ENCODE data around the gene MS4A6E. TPM values are rescaled to one million over a fixed set of nuclear protein-coding genes. Genes with fewer than 3 reads are reported as not detected.
A peak's percentile ranks its signal among the peaks of the same experiment; 100 is the strongest.

MS4A6E gene
- total and polyA plus RNA-seq, 2 donors (not counting 1 experiment from before 2014, with no cell fraction given): not detected

DNA sequence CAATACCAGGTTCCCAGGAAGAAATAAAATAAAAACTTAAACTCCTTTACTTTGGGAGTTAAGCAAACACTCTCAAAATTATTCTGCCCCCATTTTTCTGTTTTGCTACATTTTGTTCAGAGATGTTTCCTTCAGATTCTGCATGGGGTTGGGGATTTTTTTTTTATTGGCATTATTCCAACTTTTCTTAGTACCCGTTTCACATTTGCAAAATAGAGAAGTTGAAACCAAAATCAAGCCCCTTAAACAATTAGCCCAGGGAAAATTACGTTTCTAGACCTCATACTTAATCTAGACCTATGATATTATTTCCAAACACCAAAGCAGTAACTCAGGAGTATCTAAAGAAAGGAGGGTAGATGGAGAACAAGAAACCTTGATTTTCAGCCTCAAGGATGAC is 30.7 kb downstream of the MS4A6E start:
- intact Hi-C loops (cut with micrococcal nuclease): no loop called here
- no CpG with 5 or more reads among the region's 2 CpGs for WGBS (ENCODE audit: insufficient coverage)
- DNase-seq: peak; percentile 82

DNA sequence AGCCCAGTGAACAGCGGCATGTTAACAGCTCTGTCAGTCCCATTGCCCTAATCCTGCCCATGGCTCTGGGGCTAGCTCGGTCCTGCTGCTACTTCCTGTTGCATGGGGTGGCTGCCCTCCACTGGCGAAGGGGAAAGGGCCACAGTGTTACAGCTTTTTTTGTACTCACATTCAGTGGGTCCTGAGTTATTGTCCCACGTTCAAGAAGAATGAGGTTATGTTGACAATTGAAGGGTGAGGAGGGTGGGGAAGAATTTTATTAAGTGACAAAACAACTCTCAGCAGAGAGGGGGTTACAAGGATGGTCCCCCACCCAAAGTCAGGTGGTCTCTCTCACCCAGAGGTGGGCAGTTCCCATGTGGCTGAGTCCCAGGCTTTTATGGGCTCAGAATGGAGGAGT is 33.6 kb downstream of the MS4A6E start:
- H3K4me1 Mint-ChIP-seq: peaks cover 66% of the 10 kb centered on the region
- CTCF ChIA-PET: interaction anchor here (0.6 to 1.9 kb wide), 7 partner anchors 11 to 127 kb away, joined by 3 to 7 read pairs (median 4); no protein-coding TSS in a partner anchor
- Histone ChIP-seq H3K27me3 (replicated peaks in 1 of 4; ENCODE audit: control extremely low read depth in 1 of 4, control insufficient read depth in 3 of 4, insufficient read depth in 4 of 4, low read length in 3 of 4) (no peaks in the 10 kb centered on the region), H3K36me3 (replicated peaks in 1 of 2; ENCODE audit: control extremely low read depth in 1 of 2, control insufficient read depth in 1 of 2, extremely low read depth in 1 of 2, insufficient read depth in 2 of 2, low read length in 1 of 2) (no peaks in the 10 kb centered on the region), H3K4me3 (ENCODE audit: control extremely low read depth in 1 of 5, extremely low read depth in 1 of 5, insufficient read depth in 1 of 5, low read depth in 2 of 5, low read length in 4 of 5) (no peak overlapping the region), H4K20me1 (ENCODE audit: control insufficient read depth, insufficient read depth, low read length, poor library complexity, severe bottlenecking) (no peaks in the 10 kb centered on the region), H3K4me1 (ENCODE audit: control insufficient read depth in 2 of 2, insufficient read depth in 2 of 2, low read length in 2 of 2) (peaks cover 56 to 61% of the 10 kb centered on the region in 2 donors), H3K27ac (ENCODE audit: low read length in 2 of 2) (no peak overlapping the region), H3K79me2 (ENCODE audit: control insufficient read depth, insufficient read depth, low read length) (peaks cover 48% of the 10 kb centered on the region), H2AFZ (ENCODE audit: insufficient read depth, low read depth, low read length, poor library complexity, severe bottlenecking) (no peak overlapping the region), H3K9ac (ENCODE audit: low read length) (no peak overlapping the region), H3K9me3 (ENCODE audit: control extremely low read depth in 1 of 3, control insufficient read depth in 2 of 3, insufficient read depth in 1 of 3, low read length in 2 of 3) (peaks cover 2 to 24% (median 17%) of the 10 kb centered on the region in 3 donors), H3K4me2 (replicated peaks; ENCODE audit: low read depth, low read length, poor library complexity, severe bottlenecking) (no peak overlapping the region)
- peaks cover 4% of the 10 kb centered on the region for H3K9me3 Mint-ChIP-seq (ENCODE audit: insufficient read depth)
- intact Hi-C loops (cut with micrococcal nuclease): no loop called here
- H3K27me3 Mint-ChIP-seq: no peaks in the 10 kb centered on the region
- peak; percentile 40 for DNase-seq
- POLR2A ChIA-PET: no interaction called here
- 100% methylated on average over 3 of the region's 4 CpGs for WGBS (ENCODE audit: insufficient coverage)
- H3K27ac Mint-ChIP-seq: no peak overlapping the region
- ATAC-seq (ENCODE audit: low read depth): no peak
- TF ChIP-seq, protein P1, sequence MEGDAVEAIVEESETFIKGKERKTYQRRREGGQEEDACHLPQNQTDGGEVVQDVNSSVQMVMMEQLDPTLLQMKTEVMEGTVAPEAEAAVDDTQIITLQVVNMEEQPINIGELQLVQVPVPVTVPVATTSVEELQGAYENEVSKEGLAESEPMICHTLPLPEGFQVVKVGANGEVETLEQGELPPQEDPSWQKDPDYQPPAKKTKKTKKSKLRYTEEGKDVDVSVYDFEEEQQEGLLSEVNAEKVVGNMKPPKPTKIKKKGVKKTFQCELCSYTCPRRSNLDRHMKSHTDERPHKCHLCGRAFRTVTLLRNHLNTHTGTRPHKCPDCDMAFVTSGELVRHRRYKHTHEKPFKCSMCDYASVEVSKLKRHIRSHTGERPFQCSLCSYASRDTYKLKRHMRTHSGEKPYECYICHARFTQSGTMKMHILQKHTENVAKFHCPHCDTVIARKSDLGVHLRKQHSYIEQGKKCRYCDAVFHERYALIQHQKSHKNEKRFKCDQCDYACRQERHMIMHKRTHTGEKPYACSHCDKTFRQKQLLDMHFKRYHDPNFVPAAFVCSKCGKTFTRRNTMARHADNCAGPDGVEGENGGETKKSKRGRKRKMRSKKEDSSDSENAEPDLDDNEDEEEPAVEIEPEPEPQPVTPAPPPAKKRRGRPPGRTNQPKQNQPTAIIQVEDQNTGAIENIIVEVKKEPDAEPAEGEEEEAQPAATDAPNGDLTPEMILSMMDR (IDR thresholded peaks at IDR 0.05): no peak
- no peak for TF ChIP-seq EZH2 (IDR thresholded peaks at IDR 0.05; ENCODE audit: borderline replicate concordance, insufficient read depth, low read depth, low read length, poor library complexity, severe bottlenecking)
- H3K4me3 Mint-ChIP-seq: no peak overlapping the region

More for the DNA sequence above, 30.7 kb downstream of the MS4A6E start:
- Histone ChIP-seq H3K27ac (ENCODE audit: low read length in 2 of 2) (peak overlapping the region; percentile 34 to 41), H3K79me2 (ENCODE audit: control insufficient read depth, insufficient read depth, low read length) (peaks cover 25% of the 10 kb centered on the region), H3K4me2 (replicated peaks; ENCODE audit: low read depth, low read length, poor library complexity, severe bottlenecking) (peak overlapping the region; percentile 47), H3K27me3 (replicated peaks in 1 of 4; ENCODE audit: control extremely low read depth in 1 of 4, control insufficient read depth in 3 of 4, insufficient read depth in 4 of 4, low read length in 3 of 4) (no peaks in the 10 kb centered on the region), H3K4me1 (ENCODE audit: control insufficient read depth in 2 of 2, insufficient read depth in 2 of 2, low read length in 2 of 2) (peaks cover 27 to 32% of the 10 kb centered on the region in 2 donors), H3K9me3 (ENCODE audit: control extremely low read depth in 1 of 3, control insufficient read depth in 2 of 3, insufficient read depth in 1 of 3, low read length in 2 of 3) (peaks cover 2 to 24% (median 20%) of the 10 kb centered on the region in 3 donors), H3K4me3 (ENCODE audit: control extremely low read depth in 1 of 5, extremely low read depth in 1 of 5, insufficient read depth in 1 of 5, low read depth in 2 of 5, low read length in 4 of 5) (peak overlapping the region in 1 of 5 experiments; percentile 1), H4K20me1 (ENCODE audit: control insufficient read depth, insufficient read depth, low read length, poor library complexity, severe bottlenecking) (no peaks in the 10 kb centered on the region), H2AFZ (ENCODE audit: insufficient read depth, low read depth, low read length, poor library complexity, severe bottlenecking) (no peak overlapping the region), H3K36me3 (replicated peaks in 1 of 2; ENCODE audit: control extremely low read depth in 1 of 2, control insufficient read depth in 1 of 2, extremely low read depth in 1 of 2, insufficient read depth in 2 of 2, low read length in 1 of 2) (no peaks in the 10 kb centered on the region), H3K9ac (ENCODE audit: low read length) (no peak overlapping the region)
- Mint-ChIP-seq H3K27me3 (no peaks in the 10 kb centered on the region), H3K9me3 (ENCODE audit: insufficient read depth) (peaks cover 9% of the 10 kb centered on the region), H3K27ac (peak overlapping the region; percentile 38), H3K4me3 (peak overlapping the region; percentile 30), H3K4me1 (peaks cover 38% of the 10 kb centered on the region)
- peak; percentile 65 for ATAC-seq (ENCODE audit: low read depth)
- CTCF ChIA-PET: interaction anchor here (1.0 kb wide), 3 partner anchors 10 to 125 kb away, joined by 3 read pairs; partner anchors contain the start of gene MS4A1
- TF ChIP-seq, protein P1 (IDR thresholded peaks at IDR 0.05): no peak
- POLR2A ChIA-PET: no interaction called here

Measured in B cell (primary cell).